ENCODE data around the gene PLPP4. TPM values are rescaled to one million over a fixed set of nuclear protein-coding genes. Genes with fewer than 3 reads are reported as not detected.

The PLPP4 gene
- total RNA-seq = 10 to 100 TPM in 1 of 2 donors, under 1 TPM in 1; 0.27 to 61.3 TPM

GRCh38 chr10:120456626-120457430, at the start of gene PLPP4:
PLPP4 (plus strand) TSS chr10:120457227; CDS start chr10:120457306, 79 bp downstream.
- H3K4me1 ChIP-seq (replicated peaks) = no peaks in the 10 kb centered on the region
- peak within 1 kb of the TSS; percentile 32 to 44 for H3K4me3 ChIP-seq
- TF ChIP-seq, protein P1, sequence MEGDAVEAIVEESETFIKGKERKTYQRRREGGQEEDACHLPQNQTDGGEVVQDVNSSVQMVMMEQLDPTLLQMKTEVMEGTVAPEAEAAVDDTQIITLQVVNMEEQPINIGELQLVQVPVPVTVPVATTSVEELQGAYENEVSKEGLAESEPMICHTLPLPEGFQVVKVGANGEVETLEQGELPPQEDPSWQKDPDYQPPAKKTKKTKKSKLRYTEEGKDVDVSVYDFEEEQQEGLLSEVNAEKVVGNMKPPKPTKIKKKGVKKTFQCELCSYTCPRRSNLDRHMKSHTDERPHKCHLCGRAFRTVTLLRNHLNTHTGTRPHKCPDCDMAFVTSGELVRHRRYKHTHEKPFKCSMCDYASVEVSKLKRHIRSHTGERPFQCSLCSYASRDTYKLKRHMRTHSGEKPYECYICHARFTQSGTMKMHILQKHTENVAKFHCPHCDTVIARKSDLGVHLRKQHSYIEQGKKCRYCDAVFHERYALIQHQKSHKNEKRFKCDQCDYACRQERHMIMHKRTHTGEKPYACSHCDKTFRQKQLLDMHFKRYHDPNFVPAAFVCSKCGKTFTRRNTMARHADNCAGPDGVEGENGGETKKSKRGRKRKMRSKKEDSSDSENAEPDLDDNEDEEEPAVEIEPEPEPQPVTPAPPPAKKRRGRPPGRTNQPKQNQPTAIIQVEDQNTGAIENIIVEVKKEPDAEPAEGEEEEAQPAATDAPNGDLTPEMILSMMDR (IDR thresholded peaks at IDR 0.05) = no peak
- no peak for TF ChIP-seq POLR2A (IDR thresholded peaks at IDR 0.05)
- TF ChIP-seq POLR2AphosphoS5 (IDR thresholded peaks at IDR 0.05) = no peak
- no peak within 1 kb of the TSS for H3K27ac ChIP-seq
- WGBS = under 1% methylated on average over 80 of the region's 92 CpGs
- intact Hi-C loops (cut with DNase I) = no loop called here
- no peaks in the 10 kb centered on the region for H3K27me3 ChIP-seq (replicated peaks; ENCODE audit: insufficient read depth)
- H3K9me3 ChIP-seq = no peaks in the 10 kb centered on the region
- no peak for DNase-seq (ENCODE audit: low spot score)
- H3K36me3 ChIP-seq = no peaks in the 10 kb centered on the region

GRCh38 chr10:120409816-120410215, 47.2 kb upstream of the PLPP4 start:
- no peaks in the 10 kb centered on the region for H3K9me3 ChIP-seq
- no peak for DNase-seq (ENCODE audit: low spot score)
- intact Hi-C loops (cut with DNase I) = no loop called here
- no peak overlapping the region for H3K27ac ChIP-seq
- no peak overlapping the region for H3K4me3 ChIP-seq
- TF ChIP-seq, protein P1 (IDR thresholded peaks at IDR 0.05) = no peak
- TF ChIP-seq POLR2A (IDR thresholded peaks at IDR 0.05) = no peak
- no peak for TF ChIP-seq POLR2AphosphoS5 (IDR thresholded peaks at IDR 0.05)
- H3K4me1 ChIP-seq (replicated peaks) = no peaks in the 10 kb centered on the region
- no peaks in the 10 kb centered on the region for H3K27me3 ChIP-seq (replicated peaks; ENCODE audit: insufficient read depth)
- 71% methylated on average over 4 of the region's 4 CpGs for WGBS
- no peaks in the 10 kb centered on the region for H3K36me3 ChIP-seq

GRCh38 chr10:120414946-120415345, 42.1 kb upstream of the PLPP4 start:
- no peaks in the 10 kb centered on the region for H3K4me1 ChIP-seq (replicated peaks)
- intact Hi-C loops (cut with DNase I) = no loop called here
- WGBS = 74% methylated on average over 3 of the region's 3 CpGs
- no peak overlapping the region for H3K4me3 ChIP-seq
- no peaks in the 10 kb centered on the region for H3K36me3 ChIP-seq
- H3K27ac ChIP-seq = no peak overlapping the region
- no peaks in the 10 kb centered on the region for H3K27me3 ChIP-seq (replicated peaks; ENCODE audit: insufficient read depth)
- TF ChIP-seq POLR2A (IDR thresholded peaks at IDR 0.05) = no peak
- TF ChIP-seq POLR2AphosphoS5 (IDR thresholded peaks at IDR 0.05) = no peak
- TF ChIP-seq, protein P1 (IDR thresholded peaks at IDR 0.05) = no peak
- no peaks in the 10 kb centered on the region for H3K9me3 ChIP-seq
- no peak for DNase-seq (ENCODE audit: low spot score)

DNA sequence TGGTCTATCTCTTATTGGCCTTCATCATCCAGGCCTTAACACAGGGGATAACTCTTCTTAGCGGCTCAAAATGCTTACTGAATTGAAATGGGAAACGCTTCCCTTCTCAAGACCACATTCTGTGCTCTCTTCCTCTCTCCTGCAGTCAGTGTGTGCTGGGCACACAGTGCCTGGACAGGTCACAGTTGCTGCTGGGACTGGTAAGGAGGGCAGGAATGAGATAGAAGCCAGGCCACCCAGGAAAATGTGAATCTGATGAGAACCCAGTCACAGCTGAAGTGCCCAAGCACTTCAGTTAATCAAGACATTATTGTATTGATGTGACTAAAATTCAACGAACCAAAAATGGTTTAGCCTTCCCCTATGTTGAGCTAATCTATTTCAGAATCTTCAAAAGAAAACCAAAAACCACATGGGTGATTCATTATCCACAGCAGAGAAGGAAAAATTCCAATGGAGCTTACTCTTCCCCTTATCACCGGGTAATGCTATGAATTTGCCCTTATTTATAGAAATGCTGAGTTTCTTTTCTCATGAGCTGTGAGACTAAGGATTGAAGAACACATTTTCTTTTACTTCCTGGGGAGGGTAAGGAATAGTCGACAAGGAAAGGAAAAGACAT, 41.2 kb upstream of the PLPP4 start:
- Histone ChIP-seq H3K27me3 (replicated peaks; ENCODE audit: insufficient read depth) (no peaks in the 10 kb centered on the region), H3K27ac (no peak overlapping the region), H3K4me3 (no peak overlapping the region), H3K36me3 (no peaks in the 10 kb centered on the region), H3K4me1 (replicated peaks) (no peaks in the 10 kb centered on the region), H3K9me3 (no peaks in the 10 kb centered on the region)
- no peak for DNase-seq (ENCODE audit: low spot score)
- 84% methylated on average over 5 of the region's 5 CpGs for WGBS
- intact Hi-C loops (cut with DNase I) = no loop called here
- TF ChIP-seq POLR2AphosphoS5 (IDR thresholded peaks at IDR 0.05) = no peak
- no peak for TF ChIP-seq POLR2A (IDR thresholded peaks at IDR 0.05)
- TF ChIP-seq, protein P1 (IDR thresholded peaks at IDR 0.05) = no peak

Data from prostate gland (tissue), 2 donors.